ENCODE measurements around the gene DDA1. TPM values are rescaled to one million over a fixed set of nuclear protein-coding genes. Genes with fewer than 3 reads are reported as not detected.

The DDA1 gene
- total RNA-seq, 4 donors from 2014 or later = 20.6 to 98.1 (median 22.0) TPM

- intact Hi-C loops (cut with DNase I; ENCODE audit: low total_unique reads) (no loop called here), in situ Hi-C loops (cut with MboI; ENCODE audit: low pct_ligation_motif_present in 1 of 4, low pct_unique_long_range_greater_than_20kb in 1 of 4, low sequenced_read_pairs in 3 of 4) (no loop called here)
- H3K27me3 ChIP-seq = peaks cover 11% of the 10 kb centered on the region
- DNase-seq = peak; percentile 96
- H3K4me1 ChIP-seq = peaks cover 16 to 37% (median 26%) of the 10 kb centered on the region in 4 donors
- H3K4me3 ChIP-seq = peak within 1 kb of the TSS; percentile 46 to 69 (median 62)
- 2 to 27% methylated on average over 3 to 79 of the region's 86 CpGs for WGBS, 2 donors (ENCODE audit: low coverage in 1 of 2)
- H3K27ac ChIP-seq = peak within 1 kb of the TSS; percentile 80 to 99 (median 88)
- no peaks in the 10 kb centered on the region for H3K9me3 ChIP-seq
- TF ChIP-seq EP300 (IDR thresholded peaks at IDR 0.05; ENCODE audit: low read depth) = no peak
- TF ChIP-seq POLR2AphosphoS5 (IDR thresholded peaks at IDR 0.05) = peak; percentile 37 to 69 (median 68)
- H3K36me3 ChIP-seq = no peaks in the 10 kb centered on the region
Measured at GRCh38 chr19:17334414-17335409, 25.3 kb downstream of the DDA1 start, which contains the start of gene ANO8. Gene ANO8, minus strand, starts transcription at chr19:17334855. Its CDS starts 185 bp downstream, at chr19:17334670.

GRCh38 chr19:17335575-17335974 lies 26.2 kb downstream of the DDA1 start:
- Histone ChIP-seq H3K9me3 (no peaks in the 10 kb centered on the region), H3K36me3 (no peaks in the 10 kb centered on the region), H3K27ac (peak overlapping the region; percentile 80 to 99 (median 88)), H3K27me3 (peaks cover 2% of the 10 kb centered on the region), H3K4me3 (peak overlapping the region in 1 of 4 donors; percentile 62), H3K4me1 (peaks cover 16 to 44% (median 28%) of the 10 kb centered on the region in 4 donors)
- DNase-seq = no peak
- TF ChIP-seq POLR2A (IDR thresholded peaks at IDR 0.05) = no peak
- WGBS, 2 donors (ENCODE audit: low coverage in 1 of 2) = 46 to 60% methylated on average over 6 to 10 of the region's 10 CpGs
- intact Hi-C loops (cut with DNase I; ENCODE audit: low total_unique reads) (no loop called here), in situ Hi-C loops (cut with MboI; ENCODE audit: low pct_ligation_motif_present in 1 of 4, low pct_unique_long_range_greater_than_20kb in 1 of 4, low sequenced_read_pairs in 3 of 4) (no loop called here)

DNA sequence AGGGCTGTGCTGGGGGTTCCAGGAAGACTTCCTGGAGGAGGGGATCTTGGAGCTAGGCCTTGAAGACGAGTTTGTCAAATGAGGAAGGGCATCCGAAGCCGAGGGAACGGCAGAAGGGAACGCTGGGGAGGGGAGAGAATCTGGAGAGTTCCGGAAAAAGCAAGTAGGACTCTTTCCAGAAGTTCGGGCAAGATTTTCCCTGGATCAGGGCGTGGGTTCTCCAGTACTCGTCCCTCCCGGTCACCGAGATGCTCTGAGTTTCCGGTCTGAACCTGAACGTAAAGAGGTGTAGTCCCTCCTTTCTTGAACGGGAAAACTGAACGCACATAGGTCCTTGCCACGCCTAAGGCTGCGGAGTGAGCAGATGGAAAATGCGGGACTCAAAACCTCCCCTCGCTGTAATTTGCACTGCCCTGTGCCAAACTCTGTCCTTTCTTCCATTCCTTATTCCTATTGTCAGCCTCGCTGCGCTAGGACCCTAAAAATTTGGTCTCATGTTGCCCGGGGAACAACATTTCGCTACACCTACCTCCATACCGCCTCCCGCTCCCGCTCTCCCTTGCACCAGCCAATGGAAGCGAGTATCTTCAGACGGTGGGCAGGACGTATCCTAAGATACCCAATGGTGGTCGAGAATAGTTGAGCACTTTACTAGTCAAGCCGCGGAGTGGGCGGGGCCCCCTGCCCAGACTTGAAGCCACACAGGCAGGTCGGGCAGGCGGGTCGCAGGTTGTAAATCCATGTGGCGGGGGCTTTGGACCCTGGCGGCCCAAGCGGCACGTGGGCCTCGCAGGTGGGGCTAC lies 27.7 kb downstream of the DDA1 start, which contains the start of gene GTPBP3:
GTPBP3 (plus strand) TSS at position 682 of the 803 bp plus-strand sequence; CDS start at position 741, 59 bp downstream.
- intact Hi-C loops (cut with DNase I; ENCODE audit: low total_unique reads) (no loop called here), in situ Hi-C loops (cut with MboI; ENCODE audit: low pct_ligation_motif_present in 1 of 4, low pct_unique_long_range_greater_than_20kb in 1 of 4, low sequenced_read_pairs in 3 of 4) (no loop called here)
- H3K9me3 ChIP-seq = no peaks in the 10 kb centered on the region
- WGBS, 2 donors (ENCODE audit: low coverage in 1 of 2) = 0% methylated on average over 38 of the region's 41 CpGs; no CpG with 5 or more reads in 1 of the 2 donors
- no peaks in the 10 kb centered on the region for H3K36me3 ChIP-seq
- peak within 1 kb of the TSS; percentile 94 to 99 (median 98) for H3K27ac ChIP-seq
- H3K27me3 ChIP-seq = no peaks in the 10 kb centered on the region
- TF ChIP-seq EP300 (IDR thresholded peaks at IDR 0.05; ENCODE audit: low read depth) (no peak), CTCF (IDR thresholded peaks at IDR 0.05) (no peak), POLR2AphosphoS5 (IDR thresholded peaks at IDR 0.05) (peak; percentile 53 to 79 (median 68)), POLR2A (IDR thresholded peaks at IDR 0.05) (peak; percentile 54)
- peak; percentile 97 for DNase-seq
- peak within 1 kb of the TSS; percentile 49 to 93 (median 68) for H3K4me3 ChIP-seq
- H3K4me1 ChIP-seq = peaks cover 16 to 47% (median 28%) of the 10 kb centered on the region in 4 donors

- H3K36me3 ChIP-seq = no peaks in the 10 kb centered on the region
- TF ChIP-seq EP300 (IDR thresholded peaks at IDR 0.05; ENCODE audit: low read depth) = no peak
- TF ChIP-seq CTCF (IDR thresholded peaks at IDR 0.05) = no peak
- TF ChIP-seq POLR2AphosphoS5 (IDR thresholded peaks at IDR 0.05) = no peak
- no peak for TF ChIP-seq POLR2A (IDR thresholded peaks at IDR 0.05)
- intact Hi-C loops (cut with DNase I; ENCODE audit: low total_unique reads) (no loop called here), in situ Hi-C loops (cut with MboI; ENCODE audit: low pct_ligation_motif_present in 1 of 4, low pct_unique_long_range_greater_than_20kb in 1 of 4, low sequenced_read_pairs in 3 of 4) (no loop called here)
- H3K4me1 ChIP-seq = peaks cover 16 to 47% (median 28%) of the 10 kb centered on the region in 4 donors
- H3K4me3 ChIP-seq = peak overlapping the region; percentile 45 to 93 (median 55)
- H3K27ac ChIP-seq = peak overlapping the region; percentile 94 to 99 (median 98)
- no peak for DNase-seq
- no peaks in the 10 kb centered on the region for H3K9me3 ChIP-seq
- H3K27me3 ChIP-seq = no peaks in the 10 kb centered on the region
- 4% methylated on average over 45 of the region's 50 CpGs; no CpG with 5 or more reads in 1 of the 2 donors for WGBS, 2 donors (ENCODE audit: low coverage in 1 of 2)
Measured at GRCh38 chr19:17337675-17338432, 28.5 kb downstream of the DDA1 start.

Measured in transverse colon (tissue), 4 donors.